Anterior cingulate cortex (tissue), 58 donors: ENCODE results near the gene RFESD.

Experiments used
- DNase-seq, 58 donors: peaks; one replicate each; lab custom pipeline; 2025; lab: John Stamatoyannopoulos, UW

The RFESD gene

DNA sequence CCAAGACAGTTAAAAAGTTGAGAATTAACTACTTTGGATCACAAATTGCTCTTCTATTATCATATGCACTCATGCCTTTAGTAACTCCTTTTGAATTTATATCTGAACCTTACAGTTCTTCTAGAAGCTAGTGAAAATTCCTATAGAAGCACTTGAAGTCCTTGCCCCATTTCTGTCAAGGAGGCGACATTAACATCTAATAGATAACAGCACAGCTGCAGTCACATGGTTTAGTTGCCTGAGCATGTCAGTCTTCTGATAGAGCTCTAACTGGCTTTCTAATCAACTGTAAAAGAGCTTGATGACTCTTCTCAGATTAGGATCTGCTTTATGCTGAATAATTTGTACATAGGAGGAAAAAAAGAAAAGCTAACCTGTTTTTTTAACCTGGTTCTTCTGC, 9.0 kb downstream of the RFESD start:
- no peak for DNase-seq

GRCh38 chr5:95660060-95660459, 13.5 kb downstream of the RFESD start:
- DNase-seq: no peak

GRCh38 chr5:95662946-95663345, 16.4 kb downstream of the RFESD start:
- no peak for DNase-seq

DNA sequence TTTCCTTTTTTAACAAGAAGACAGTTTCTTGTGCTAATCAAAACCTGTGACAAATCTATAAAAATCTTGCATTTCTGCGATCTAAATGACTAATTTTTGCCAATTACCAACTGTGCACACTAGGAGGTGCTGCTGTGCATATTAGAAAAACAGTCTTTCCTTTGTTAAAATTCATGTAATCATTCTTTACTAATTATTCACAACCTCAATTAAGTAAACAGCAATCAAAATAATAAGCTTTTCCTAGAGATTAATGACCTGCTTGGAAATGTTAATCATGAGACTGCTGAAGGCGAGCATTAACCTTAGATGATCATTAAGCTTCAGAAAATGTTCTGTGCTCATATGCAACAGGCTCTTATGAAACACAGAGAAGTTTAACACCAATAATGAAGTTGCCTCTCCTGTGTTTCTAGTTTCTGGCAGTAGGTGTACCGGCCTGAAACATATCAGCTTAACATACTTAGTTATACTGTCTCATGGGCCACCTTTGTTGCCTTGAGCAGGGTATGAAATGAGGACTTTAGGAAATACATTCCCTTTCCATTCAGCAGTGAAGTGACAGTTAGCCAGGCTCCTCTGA, 17.7 kb downstream of the RFESD start:
- DNase-seq: peak in 9 of 58 donors; percentile 0 to 65 (median 2)

DNA sequence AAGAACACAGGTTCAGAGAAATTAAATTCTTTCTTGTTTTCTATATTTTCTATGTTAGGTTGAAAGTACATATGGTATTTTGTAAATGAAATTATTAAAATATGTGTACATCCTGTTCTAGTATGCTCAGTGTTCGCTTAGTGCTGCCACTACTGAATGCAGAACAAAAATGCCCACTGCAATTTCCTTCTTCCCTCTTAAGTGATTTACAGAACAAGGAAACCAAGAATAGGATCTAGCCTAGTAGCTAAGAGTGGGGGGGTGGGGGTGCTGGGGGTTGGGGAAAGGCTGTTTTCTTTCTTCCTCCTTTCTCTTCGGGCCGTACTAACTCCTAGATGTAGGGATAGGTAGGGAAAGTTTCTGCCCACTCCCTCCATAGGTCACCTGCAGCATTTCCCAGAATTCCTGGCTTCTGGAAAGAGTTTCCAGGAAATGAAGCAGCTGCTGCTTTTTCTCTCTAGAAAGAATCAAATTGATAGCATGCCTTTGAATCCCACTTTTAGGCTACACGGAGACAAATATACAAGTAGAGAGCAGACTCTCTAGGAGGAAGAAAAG, 20.6 kb downstream of the RFESD start:
- DNase-seq: peak in 1 of 58 donors; percentile 6

DNA sequence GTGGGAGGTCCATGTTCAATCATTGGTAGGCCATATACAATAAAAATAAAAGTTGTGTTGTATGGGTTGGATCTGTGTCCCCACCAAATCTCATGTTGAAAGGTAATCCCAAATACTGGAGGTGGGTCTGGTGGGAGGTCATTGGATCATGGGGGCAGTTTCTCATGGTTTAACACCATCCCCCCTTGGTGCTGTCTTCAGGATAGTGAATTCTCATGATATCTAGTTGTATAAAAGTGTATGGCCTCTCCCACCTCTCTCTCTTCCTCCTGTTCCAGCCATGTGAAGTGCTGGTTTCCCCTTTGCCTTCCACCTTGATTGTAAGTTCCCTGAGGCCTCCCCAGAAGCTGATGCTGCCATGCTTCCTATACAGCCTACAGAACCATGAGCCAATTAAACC, 21.1 kb downstream of the RFESD start:
- no peak for DNase-seq

GRCh38 chr5:95668216-95668615, 21.6 kb downstream of the RFESD start:
- no peak for DNase-seq

DNA sequence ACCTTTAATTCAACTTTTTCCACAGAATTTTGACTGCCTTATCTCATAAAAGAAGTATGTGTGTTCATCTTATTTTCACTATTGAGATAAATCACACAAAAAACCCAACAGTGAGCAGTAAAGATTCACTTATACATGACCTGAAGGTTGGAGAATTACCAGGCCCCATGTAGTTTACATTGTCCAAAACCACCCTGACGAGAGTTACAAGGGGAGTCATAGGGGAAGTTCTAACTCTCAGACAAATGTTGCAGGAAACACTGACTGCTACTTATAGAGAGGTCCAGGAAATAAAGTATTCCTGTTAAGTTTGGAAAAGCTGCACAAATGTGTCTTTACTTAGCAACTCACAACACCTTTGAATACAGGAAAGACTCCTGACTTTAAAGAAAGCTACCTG, 22.2 kb downstream of the RFESD start:
- DNase-seq: no peak

DNA sequence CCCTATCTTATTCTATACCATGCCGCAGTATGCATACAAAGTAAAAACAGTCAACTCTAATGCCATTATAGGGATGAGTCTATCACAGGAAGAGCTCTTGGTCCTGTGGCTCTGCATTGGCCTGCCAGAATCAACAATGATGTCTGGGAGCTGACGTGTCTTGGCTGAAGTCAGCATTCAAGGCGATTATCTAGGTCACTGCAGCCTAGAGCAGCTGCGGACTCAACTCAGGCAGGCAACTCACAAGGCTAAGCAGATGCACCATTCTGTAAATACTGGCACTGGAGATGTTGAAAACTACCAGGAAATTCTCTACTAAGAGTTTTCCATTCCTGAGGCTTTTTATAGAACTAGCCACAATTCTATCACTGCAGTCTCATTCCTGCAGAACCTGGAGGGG, 23.0 kb downstream of the RFESD start:
- peak in 45 of 58 donors; percentile 1 to 77 (median 30) for DNase-seq

DNA sequence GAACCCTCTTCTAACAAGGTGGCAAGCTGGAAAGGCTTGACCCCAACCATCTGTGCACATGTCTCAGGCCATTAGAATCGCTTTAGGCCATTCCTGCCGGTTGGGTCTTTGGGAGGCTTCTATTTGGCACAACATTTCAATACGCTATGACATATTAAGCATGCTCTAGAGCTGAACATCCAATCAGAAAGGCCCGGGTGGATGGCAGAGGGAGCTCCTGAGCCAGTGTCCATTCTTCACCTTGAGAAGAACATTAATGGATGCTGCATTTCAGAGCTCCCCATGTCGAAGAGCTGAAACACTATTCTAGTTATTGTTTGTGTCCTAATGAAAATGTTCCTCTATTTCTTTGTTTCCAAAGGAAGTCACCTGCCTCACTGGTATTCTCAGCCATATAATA, 23.4 kb downstream of the RFESD start:
- DNase-seq: peak in 3 of 58 donors; percentile 0 to 10 (median 2)

- DNase-seq: no peak
Measured at GRCh38 chr5:95670568-95670967, 24.0 kb downstream of the RFESD start.

DNA sequence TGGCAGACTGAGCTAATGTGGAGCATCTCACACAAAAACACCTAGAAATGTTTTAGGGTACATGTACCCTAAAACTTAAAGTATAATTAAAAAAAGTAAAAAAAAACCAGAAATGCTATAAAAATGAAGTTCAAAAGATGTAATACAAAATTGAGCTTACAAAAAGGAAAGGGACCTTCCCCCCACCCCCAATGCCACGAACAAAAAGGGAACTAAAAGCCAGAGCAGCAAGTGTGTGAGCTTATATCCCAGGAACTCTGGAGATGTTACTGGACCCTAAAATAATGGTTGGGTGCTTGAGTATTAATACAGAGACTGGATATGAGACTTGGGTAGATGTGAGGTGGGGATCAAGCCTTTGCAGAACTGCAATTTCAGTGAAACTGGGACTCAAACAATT, 25.2 kb downstream of the RFESD start:
- DNase-seq: no peak

DNA sequence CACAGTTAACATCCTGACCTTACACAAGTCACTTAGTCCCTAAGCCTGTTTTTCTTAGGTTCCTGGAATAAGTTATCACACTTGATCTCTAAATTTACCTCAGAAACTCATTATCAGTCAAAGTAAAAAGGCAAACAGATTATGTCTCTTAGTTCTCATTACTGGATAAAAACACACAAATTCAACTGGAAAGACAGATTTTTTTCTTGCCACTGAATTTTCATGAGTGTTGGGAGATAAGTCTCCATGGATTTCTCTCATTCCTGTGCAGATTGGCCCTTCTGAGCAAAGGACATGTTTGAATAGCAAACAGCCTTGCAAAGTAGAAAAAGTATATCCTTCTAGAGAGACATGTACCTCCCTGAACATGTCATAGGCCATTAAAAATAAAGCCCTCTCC, 26.1 kb downstream of the RFESD start:
- no peak for DNase-seq

- DNase-seq: no peak
Measured at GRCh38 chr5:95673081-95673480, 26.5 kb downstream of the RFESD start.

- no peak for DNase-seq
Measured at GRCh38 chr5:95682891-95683290, 36.3 kb downstream of the RFESD start, which contains the start of gene SPATA9. SPATA9 (minus strand) TSS chr5:95682991; CDS start chr5:95682854, 137 bp downstream.

- no peak for DNase-seq
Measured at GRCh38 chr5:95684361-95684760, 37.8 kb downstream of the RFESD start.

DNA sequence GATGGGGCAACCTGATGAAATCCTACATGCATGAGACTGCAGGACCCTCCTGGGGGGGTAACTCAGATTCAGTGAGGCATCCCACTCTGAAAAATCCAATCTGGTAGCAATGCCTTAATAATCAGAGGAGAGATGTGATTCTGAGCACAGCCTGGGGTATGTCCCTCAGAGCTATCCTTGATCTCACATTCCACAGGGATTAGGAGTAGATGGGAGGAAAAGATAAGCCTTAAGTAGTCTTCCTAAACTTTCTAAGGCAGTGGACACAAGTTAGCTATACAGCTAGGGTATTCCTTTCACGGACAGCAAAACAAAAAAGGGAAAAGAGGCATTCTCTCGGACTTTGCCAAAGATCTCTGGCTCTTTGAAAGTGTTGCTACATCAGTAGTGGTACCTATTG, 40.1 kb downstream of the RFESD start:
- DNase-seq: no peak

- no peak for DNase-seq
Measured at GRCh38 chr5:95689680-95690079, 43.1 kb downstream of the RFESD start.

GRCh38 chr5:95690333-95690732, 43.8 kb downstream of the RFESD start:
- DNase-seq: no peak

GRCh38 chr5:95697781-95698681, 51.5 kb downstream of the RFESD start:
- no peak for DNase-seq

- no peak for DNase-seq
Measured at GRCh38 chr5:95699337-95699736, 52.8 kb downstream of the RFESD start.

DNA sequence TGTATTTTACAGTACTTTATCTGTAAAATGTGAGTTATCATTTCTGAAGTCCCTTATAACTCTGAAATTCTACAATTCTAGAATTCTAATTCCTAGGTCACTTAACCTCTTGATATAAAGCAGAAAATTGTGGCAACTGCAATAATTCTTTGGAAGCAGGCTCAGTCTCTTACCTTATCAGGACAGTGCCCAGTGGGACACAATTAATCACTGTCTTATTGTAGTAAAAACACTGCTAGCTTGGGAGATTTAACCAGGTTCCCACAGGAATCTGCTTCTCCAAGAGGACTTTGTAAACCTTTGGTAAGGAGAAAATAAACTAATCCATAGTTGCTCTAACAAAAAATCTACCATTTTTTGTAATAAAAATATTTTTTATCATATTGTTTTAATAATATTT, 54.5 kb downstream of the RFESD start:
- no peak for DNase-seq
